ENCODE results near the gene ADTRP. TPM values are rescaled to one million over a fixed set of nuclear protein-coding genes. Genes with fewer than 3 reads are reported as not detected.

ADTRP gene
- total and polyA plus RNA-seq, 4 donors = 0.82 to 7.4 (median 1.2) TPM

DNA sequence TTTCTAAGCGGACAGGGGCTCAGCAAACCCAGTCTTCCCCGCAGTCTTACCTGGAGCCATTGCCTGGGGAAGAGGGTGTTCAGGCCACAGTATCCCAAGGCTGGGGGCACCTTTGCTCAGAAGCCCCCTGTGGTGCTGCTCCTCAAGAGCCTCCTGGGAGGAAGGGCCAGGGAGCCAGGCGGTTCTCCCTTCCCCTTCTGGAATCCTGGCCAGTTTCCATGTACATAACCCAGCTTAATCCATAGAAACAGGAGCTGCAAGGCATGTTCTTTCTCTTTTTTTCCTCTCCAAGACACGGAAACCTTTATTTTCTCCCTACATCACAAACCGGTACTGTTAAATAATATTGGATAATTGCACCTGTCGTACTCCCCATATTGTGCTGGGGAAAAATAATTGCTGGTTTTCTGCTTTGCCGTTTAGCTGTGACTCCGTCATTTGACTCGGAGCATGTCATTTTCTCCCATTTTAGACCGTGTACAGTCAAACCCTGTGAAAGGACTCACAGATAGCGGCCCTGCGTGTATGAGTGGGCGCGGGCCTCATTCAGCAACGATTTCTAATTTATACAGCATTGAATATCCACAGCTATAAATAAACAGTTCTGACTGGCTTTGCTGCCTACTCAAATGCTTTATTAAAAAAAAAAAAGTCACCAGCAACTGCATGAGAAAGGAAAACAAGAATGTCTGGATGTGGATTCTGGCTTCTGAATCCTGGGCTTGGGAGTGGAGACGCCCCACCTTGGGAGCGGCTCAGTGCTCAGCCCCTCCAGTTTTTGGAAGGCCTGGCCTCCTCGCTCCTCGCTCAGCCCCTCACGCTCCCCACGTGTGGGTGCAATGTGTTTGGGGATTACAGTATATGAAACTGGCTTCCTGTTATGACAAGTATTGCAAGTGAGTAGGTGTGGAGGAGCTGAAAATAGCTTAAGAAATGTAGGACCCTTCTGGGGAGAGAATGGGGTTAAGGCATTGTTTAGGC lies 67.3 kb downstream of the ADTRP start:
- no peak overlapping the region for H3K27ac ChIP-seq (ENCODE audit: low read depth in 1 of 2, low read length in 2 of 2)

GRCh38 chr6:11710311-11710761 lies 68.3 kb downstream of the ADTRP start:
- no peaks in the 10 kb centered on the region for H3K27me3 ChIP-seq (ENCODE audit: control insufficient read depth in 1 of 2, insufficient read depth in 2 of 2, low read length in 1 of 2)
- intact Hi-C loops (cut with DNase I) = loop anchor here in 1 of 2 donors (2.0 kb wide), 1 partner anchor 60 kb away; no protein-coding TSS in a partner anchor
- H3K36me3 ChIP-seq (ENCODE audit: control insufficient read depth in 1 of 2, insufficient read depth in 2 of 2, low read length in 1 of 2) = no peaks in the 10 kb centered on the region
- no peak overlapping the region for H3K4me3 ChIP-seq (ENCODE audit: low read length in 2 of 2)
- H3K27ac ChIP-seq (ENCODE audit: low read depth in 1 of 2, low read length in 2 of 2) = no peak overlapping the region
- no peak for ATAC-seq (ENCODE audit: low FRiP score)
- no peaks in the 10 kb centered on the region for H3K9me3 ChIP-seq (ENCODE audit: control insufficient read depth, low read length)
- H3K4me1 ChIP-seq (ENCODE audit: control insufficient read depth in 1 of 2, insufficient read depth in 2 of 2, low read length in 2 of 2) = peaks cover 0 to 3% of the 10 kb centered on the region in 2 donors
- no peak for DNase-seq
- WGBS, 2 donors = 44 to 49% methylated on average over 9 of the region's 9 CpGs

More for the DNA sequence above, 67.3 kb downstream of the ADTRP start:
- ATAC-seq (ENCODE audit: low FRiP score) = peak; percentile 45
- intact Hi-C loops (cut with DNase I) = loop anchor here in 1 of 2 donors (2.0 kb wide), 1 partner anchor 60 kb away; no protein-coding TSS in a partner anchor
- no peaks in the 10 kb centered on the region for H3K27me3 ChIP-seq (ENCODE audit: control insufficient read depth in 1 of 2, insufficient read depth in 2 of 2, low read length in 1 of 2)
- DNase-seq = no peak
- no peaks in the 10 kb centered on the region for H3K36me3 ChIP-seq (ENCODE audit: control insufficient read depth in 1 of 2, insufficient read depth in 2 of 2, low read length in 1 of 2)
- whole genome bisulfite sequencing, 2 donors = 37 to 43% methylated on average over 21 of the region's 21 CpGs
- H3K9me3 ChIP-seq (ENCODE audit: control insufficient read depth, low read length) = no peaks in the 10 kb centered on the region
- H3K4me1 ChIP-seq (ENCODE audit: control insufficient read depth in 1 of 2, insufficient read depth in 2 of 2, low read length in 2 of 2) = peaks cover 0 to 3% of the 10 kb centered on the region in 2 donors
- no peak overlapping the region for H3K4me3 ChIP-seq (ENCODE audit: low read length in 2 of 2)

DNA sequence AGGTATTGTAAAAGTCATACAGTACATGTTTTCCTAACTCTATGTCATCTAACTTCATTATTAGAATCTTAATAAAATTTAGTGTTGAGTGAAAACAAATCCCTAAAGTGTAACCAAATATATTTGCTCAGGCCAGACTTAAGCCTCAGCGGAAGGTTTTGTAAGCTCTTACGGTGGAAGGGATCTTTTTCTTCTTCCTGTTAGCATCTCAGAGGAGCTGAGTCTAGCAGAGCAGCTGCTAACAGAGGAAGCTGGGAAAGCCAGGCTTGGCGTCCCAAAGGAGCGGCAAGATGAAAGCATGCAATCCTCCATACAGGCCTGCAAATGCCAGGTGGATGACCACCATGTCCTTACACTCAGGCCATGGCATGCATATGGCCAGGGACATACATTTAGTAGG lies 72.4 kb downstream of the ADTRP start:
- H3K4me1 ChIP-seq (ENCODE audit: control insufficient read depth in 1 of 2, insufficient read depth in 2 of 2, low read length in 2 of 2) = peaks cover 0 to 3% of the 10 kb centered on the region in 2 donors
- DNase-seq (no peak), ATAC-seq (ENCODE audit: low FRiP score) (peak; percentile 73)
- intact Hi-C loops (cut with DNase I) = loop anchor here in 1 of 2 donors (10.0 kb wide), 1 partner anchor 299 kb away; no protein-coding TSS in a partner anchor
- 94 to 97% methylated on average over 4 of the region's 4 CpGs for WGBS, 2 donors
- H3K9me3 ChIP-seq (ENCODE audit: control insufficient read depth, low read length) = no peaks in the 10 kb centered on the region
- no peak overlapping the region for H3K27ac ChIP-seq (ENCODE audit: low read depth in 1 of 2, low read length in 2 of 2)
- no peak overlapping the region for H3K4me3 ChIP-seq (ENCODE audit: low read length in 2 of 2)
- H3K27me3 ChIP-seq (ENCODE audit: control insufficient read depth in 1 of 2, insufficient read depth in 2 of 2, low read length in 1 of 2) = no peaks in the 10 kb centered on the region
- no peaks in the 10 kb centered on the region for H3K36me3 ChIP-seq (ENCODE audit: control insufficient read depth in 1 of 2, insufficient read depth in 2 of 2, low read length in 1 of 2)

GRCh38 chr6:11705483-11705882 lies 73.1 kb downstream of the ADTRP start:
- DNase-seq = no peak
- H3K9me3 ChIP-seq (ENCODE audit: control insufficient read depth, low read length) = no peaks in the 10 kb centered on the region
- H3K27me3 ChIP-seq (ENCODE audit: control insufficient read depth in 1 of 2, insufficient read depth in 2 of 2, low read length in 1 of 2) = no peaks in the 10 kb centered on the region
- peak; percentile 55 for ATAC-seq (ENCODE audit: low FRiP score)
- no peaks in the 10 kb centered on the region for H3K36me3 ChIP-seq (ENCODE audit: control insufficient read depth in 1 of 2, insufficient read depth in 2 of 2, low read length in 1 of 2)
- intact Hi-C loops (cut with DNase I) = loop anchor here in 1 of 2 donors (10.0 kb wide), 1 partner anchor 299 kb away; no protein-coding TSS in a partner anchor
- no peak overlapping the region for H3K27ac ChIP-seq (ENCODE audit: low read depth in 1 of 2, low read length in 2 of 2)
- 96 to 100% methylated on average over 4 of the region's 4 CpGs for WGBS, 2 donors
- H3K4me3 ChIP-seq (ENCODE audit: low read length in 2 of 2) = no peak overlapping the region
- H3K4me1 ChIP-seq (ENCODE audit: control insufficient read depth in 1 of 2, insufficient read depth in 2 of 2, low read length in 2 of 2) = no peaks in the 10 kb centered on the region

DNA sequence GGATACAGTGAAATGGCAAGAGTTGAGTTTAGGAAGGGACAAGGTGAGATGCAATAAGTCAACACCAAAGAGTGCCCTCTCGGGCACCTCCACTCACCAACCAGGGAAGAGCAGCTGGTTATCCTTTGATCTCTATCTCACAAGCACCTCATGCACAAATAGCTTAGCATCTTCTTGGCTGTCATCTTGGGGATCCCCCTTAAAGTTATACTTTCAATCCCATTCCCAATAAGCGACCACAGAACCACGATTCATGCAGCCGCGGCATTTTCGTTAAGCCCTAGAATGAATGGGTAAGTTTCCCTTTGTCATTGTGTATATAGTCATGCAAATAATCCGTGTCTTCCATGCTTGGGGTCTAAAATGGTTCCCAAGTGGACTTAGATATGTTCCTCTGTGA lies 73.5 kb downstream of the ADTRP start:
- Histone ChIP-seq H3K4me3 (ENCODE audit: low read length in 2 of 2) (no peak overlapping the region), H3K4me1 (ENCODE audit: control insufficient read depth in 1 of 2, insufficient read depth in 2 of 2, low read length in 2 of 2) (no peaks in the 10 kb centered on the region), H3K36me3 (ENCODE audit: control insufficient read depth in 1 of 2, insufficient read depth in 2 of 2, low read length in 1 of 2) (no peaks in the 10 kb centered on the region), H3K27ac (ENCODE audit: low read depth in 1 of 2, low read length in 2 of 2) (no peak overlapping the region), H3K27me3 (ENCODE audit: control insufficient read depth in 1 of 2, insufficient read depth in 2 of 2, low read length in 1 of 2) (no peaks in the 10 kb centered on the region), H3K9me3 (ENCODE audit: control insufficient read depth, low read length) (no peaks in the 10 kb centered on the region)
- intact Hi-C loops (cut with DNase I) = loop anchor here in 1 of 2 donors (10.0 kb wide), 1 partner anchor 300 kb away; no protein-coding TSS in a partner anchor
- DNase-seq = no peak
- 97% methylated on average over 7 of the region's 7 CpGs for WGBS, 2 donors
- no peak for ATAC-seq (ENCODE audit: low FRiP score)

DNA sequence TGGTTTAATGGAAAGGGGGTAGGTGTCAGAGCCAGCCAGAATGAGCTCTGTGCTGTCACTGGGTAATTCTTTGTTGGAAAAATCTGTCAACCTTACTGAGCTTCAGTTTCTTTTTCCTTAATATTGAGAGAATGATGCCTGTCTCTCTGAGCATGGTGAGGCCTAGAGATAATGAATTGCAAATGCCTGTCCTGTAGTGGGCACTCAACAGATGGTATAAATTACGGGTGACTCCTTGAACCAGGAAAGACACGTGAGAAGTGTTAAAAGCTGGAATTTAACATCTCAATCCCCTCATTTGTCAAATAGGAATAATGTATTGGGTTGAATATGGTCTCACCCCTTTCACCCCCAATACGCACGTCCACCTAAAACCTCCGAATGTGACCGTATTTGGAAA lies 74.9 kb downstream of the ADTRP start:
- DNase-seq = no peak
- H3K9me3 ChIP-seq (ENCODE audit: control insufficient read depth, low read length) = no peaks in the 10 kb centered on the region
- H3K27me3 ChIP-seq (ENCODE audit: control insufficient read depth in 1 of 2, insufficient read depth in 2 of 2, low read length in 1 of 2) = no peaks in the 10 kb centered on the region
- H3K4me3 ChIP-seq (ENCODE audit: low read length in 2 of 2) = no peak overlapping the region
- WGBS, 2 donors = 96 to 97% methylated on average over 6 of the region's 6 CpGs
- no peak for ATAC-seq (ENCODE audit: low FRiP score)
- intact Hi-C loops (cut with DNase I) = loop anchor here in 1 of 2 donors (10.0 kb wide), 1 partner anchor 301 kb away; no protein-coding TSS in a partner anchor
- no peaks in the 10 kb centered on the region for H3K4me1 ChIP-seq (ENCODE audit: control insufficient read depth in 1 of 2, insufficient read depth in 2 of 2, low read length in 2 of 2)
- no peak overlapping the region for H3K27ac ChIP-seq (ENCODE audit: low read depth in 1 of 2, low read length in 2 of 2)
- H3K36me3 ChIP-seq (ENCODE audit: control insufficient read depth in 1 of 2, insufficient read depth in 2 of 2, low read length in 1 of 2) = no peaks in the 10 kb centered on the region

DNA sequence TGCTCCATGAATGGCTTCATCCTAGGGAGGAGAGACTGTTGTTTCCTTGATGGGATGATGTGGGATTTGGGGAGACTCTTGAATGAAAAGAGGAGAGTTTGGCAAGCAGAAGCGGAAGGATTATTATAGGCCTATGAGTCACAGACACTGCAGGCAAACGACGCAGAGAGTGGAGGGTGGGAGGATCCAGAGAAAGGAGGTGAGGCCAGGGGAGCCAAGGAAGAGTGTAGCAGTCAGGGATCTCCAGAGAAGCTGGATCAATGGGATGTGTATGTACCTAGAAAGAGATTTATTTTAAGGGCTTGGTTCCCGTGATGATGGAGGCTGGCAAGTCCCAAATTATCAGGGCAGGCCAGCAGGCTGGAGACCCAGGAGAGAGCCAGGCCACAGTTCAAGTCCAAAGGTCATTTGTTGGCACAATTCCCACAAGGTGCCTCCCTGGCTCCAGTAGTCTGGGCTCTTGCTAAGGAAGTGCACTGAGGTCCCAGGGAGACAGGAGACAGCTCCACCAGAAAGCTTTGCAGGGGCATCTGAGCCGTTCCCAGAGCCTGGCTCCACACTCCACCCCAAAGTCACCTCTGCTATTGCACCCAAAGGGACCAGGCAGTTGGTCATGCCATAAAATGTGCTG lies 76.0 kb downstream of the ADTRP start:
- ATAC-seq (ENCODE audit: low FRiP score) (peak; percentile 39), DNase-seq (no peak)
- Histone ChIP-seq H3K9me3 (ENCODE audit: control insufficient read depth, low read length) (no peaks in the 10 kb centered on the region), H3K4me1 (ENCODE audit: control insufficient read depth in 1 of 2, insufficient read depth in 2 of 2, low read length in 2 of 2) (no peaks in the 10 kb centered on the region), H3K27me3 (ENCODE audit: control insufficient read depth in 1 of 2, insufficient read depth in 2 of 2, low read length in 1 of 2) (no peaks in the 10 kb centered on the region), H3K27ac (ENCODE audit: low read depth in 1 of 2, low read length in 2 of 2) (no peak overlapping the region), H3K4me3 (ENCODE audit: low read length in 2 of 2) (no peak overlapping the region), H3K36me3 (ENCODE audit: control insufficient read depth in 1 of 2, insufficient read depth in 2 of 2, low read length in 1 of 2) (no peaks in the 10 kb centered on the region)
- WGBS, 2 donors = 48 to 56% methylated on average over 5 of the region's 5 CpGs
- intact Hi-C loops (cut with DNase I) = loop anchor here in 1 of 2 donors (10.0 kb wide), 1 partner anchor 302 kb away; no protein-coding TSS in a partner anchor

- DNase-seq = no peak
- H3K36me3 ChIP-seq (ENCODE audit: control insufficient read depth in 1 of 2, insufficient read depth in 2 of 2, low read length in 1 of 2) = no peaks in the 10 kb centered on the region
- no peak overlapping the region for H3K27ac ChIP-seq (ENCODE audit: low read depth in 1 of 2, low read length in 2 of 2)
- no peaks in the 10 kb centered on the region for H3K9me3 ChIP-seq (ENCODE audit: control insufficient read depth, low read length)
- H3K4me1 ChIP-seq (ENCODE audit: control insufficient read depth in 1 of 2, insufficient read depth in 2 of 2, low read length in 2 of 2) = no peaks in the 10 kb centered on the region
- ATAC-seq (ENCODE audit: low FRiP score) = no peak
- intact Hi-C loops (cut with DNase I) = loop anchor here in 1 of 2 donors (10.0 kb wide), 1 partner anchor 303 kb away; no protein-coding TSS in a partner anchor
- no peaks in the 10 kb centered on the region for H3K27me3 ChIP-seq (ENCODE audit: control insufficient read depth in 1 of 2, insufficient read depth in 2 of 2, low read length in 1 of 2)
- 93 to 94% methylated on average over 4 of the region's 4 CpGs for WGBS, 2 donors
- H3K4me3 ChIP-seq (ENCODE audit: low read length in 2 of 2) = no peak overlapping the region
Observed at GRCh38 chr6:11702089-11702488, 76.5 kb downstream of the ADTRP start.
